CD14-positive monocyte (primary cell): ENCODE data around the gene AGAP1. TPM values are rescaled to one million over a fixed set of nuclear protein-coding genes. Genes with fewer than 3 reads are reported as not detected.

Experiments used
- DNase-seq, 3 donors: peaks; one replicate each; pipeline ENCODE4 v3.0.0-alpha.2; 2011 to 2022
- H2AFZ ChIP-seq: 2 replicates; pipeline ENCODE4 v1.6.0; 2012; ENCODE audit warnings: mild to moderate bottlenecking, low read depth, low read length, inconsistent platforms; ENCODE audit not compliant: insufficient read depth, poor library complexity, severe bottlenecking
- H3K27ac ChIP-seq, 2 donors: 1 replicate in 1 of 2; 2 replicates in 1 of 2; pipeline ENCODE4 v1.5.1; 2012 to 2013; ENCODE audit warnings: low read length in 2 of 2, control low read depth in 1 of 2, inconsistent platforms in 1 of 2, low read depth in 1 of 2, mild to moderate bottlenecking in 1 of 2
- H3K27me3 ChIP-seq, 2 donors: one replicate each; pipeline versions ENCODE4 v1.6.0 to v1.6.1; 2011 to 2013; ENCODE audit warnings: low read length in 2 of 2; ENCODE audit not compliant: control insufficient read depth in 2 of 2, insufficient read depth in 2 of 2
- H3K36me3 ChIP-seq, 2 donors: replicated peaks in 1 of 2; 1 replicate in 1 of 2; 2 replicates in 1 of 2; pipeline versions ENCODE4 v1.5.1 to v1.6.1; 2012 to 2013; ENCODE audit warnings: low read length in 2 of 2, control low read depth in 1 of 2, inconsistent platforms in 1 of 2, mild to moderate bottlenecking in 1 of 2; ENCODE audit not compliant: insufficient read depth in 2 of 2, control insufficient read depth in 1 of 2
- H3K4me1 ChIP-seq, 2 donors: 1 replicate in 1 of 2; 2 replicates in 1 of 2; pipeline versions ENCODE4 v1.5.1 to v1.6.1; 2012 to 2013; ENCODE audit warnings: low read length in 2 of 2, control low read depth in 1 of 2, inconsistent platforms in 1 of 2, mild to moderate bottlenecking in 1 of 2, moderate library complexity in 1 of 2; ENCODE audit not compliant: insufficient read depth in 2 of 2, control insufficient read depth in 1 of 2
- H3K4me2 ChIP-seq: replicated peaks from 2 replicates; pipeline ENCODE3; 2012; ENCODE audit warnings: low read length, moderate library complexity, mild to moderate bottlenecking; ENCODE audit not compliant: poor library complexity, severe bottlenecking; ENCODE audit errors: extremely low read depth
- H3K4me3 ChIP-seq, 3 experiments: fragments of 200-600 bp in 1 of 3; sonication (generic) in 1 of 3; replicated peaks in 1 of 3; 1 replicate in 2 of 3; 2 replicates in 1 of 3; pipeline ENCODE4 v1.5.1; 2011 to 2013; ENCODE audit warnings: low read length in 3 of 3, mild to moderate bottlenecking in 3 of 3, control low read depth in 2 of 3, low read depth in 2 of 3, inconsistent platforms in 1 of 3, moderate library complexity in 1 of 3
- H3K79me2 ChIP-seq: 2 replicates; pipeline ENCODE4 v1.6.0; 2012; ENCODE audit warnings: mild to moderate bottlenecking, control low read depth, inconsistent platforms, low read length, moderate library complexity; ENCODE audit not compliant: insufficient read depth
- H3K9ac ChIP-seq: 2 replicates; pipeline ENCODE4 v1.6.0; 2017; ENCODE audit warnings: low read length, mild to moderate bottlenecking; ENCODE audit not compliant: insufficient read depth, poor library complexity, severe bottlenecking
- H3K9me3 ChIP-seq, 2 donors: replicated peaks in 1 of 2; 1 replicate in 1 of 2; 2 replicates in 1 of 2; pipeline versions ENCODE4 v1.5.1 to v1.6.1; 2012 to 2013; ENCODE audit warnings: low read length in 2 of 2, control low read depth in 1 of 2; ENCODE audit not compliant: control insufficient read depth in 1 of 2, insufficient read depth in 1 of 2
- H4K20me1 ChIP-seq: 2 replicates; pipeline ENCODE4 v1.6.0; 2012; ENCODE audit warnings: mild to moderate bottlenecking, low read length, control low read depth, moderate library complexity; ENCODE audit not compliant: insufficient read depth
- H3K27ac Mint-ChIP-seq, 7 donors: one replicate each; pipeline ENCODE4 v1.8.0; 2020; ENCODE audit warnings: mild to moderate bottlenecking in 7 of 7, mixed read lengths in 7 of 7, moderate library complexity in 6 of 7, inconsistent platforms in 2 of 7
- H3K27me3 Mint-ChIP-seq, 3 donors: one replicate each; pipeline ENCODE4 v1.8.0; 2021 to 2022; ENCODE audit warnings: low read depth in 3 of 3, mild to moderate bottlenecking in 3 of 3, mixed read lengths in 3 of 3, moderate library complexity in 3 of 3, inconsistent platforms in 1 of 3
- H3K36me3 Mint-ChIP-seq, 2 donors: one replicate each; pipeline ENCODE4 v1.8.0; 2020; ENCODE audit warnings: mixed read lengths in 2 of 2, inconsistent platforms in 1 of 2, mild to moderate bottlenecking in 1 of 2
- H3K4me1 Mint-ChIP-seq: one replicate; pipeline ENCODE4 v1.8.0; 2020; ENCODE audit warnings: mild to moderate bottlenecking, mixed read lengths
- H3K4me3 Mint-ChIP-seq, 2 donors: one replicate each; pipeline ENCODE4 v1.8.0; 2020; ENCODE audit warnings: mild to moderate bottlenecking in 2 of 2, mixed read lengths in 2 of 2, moderate library complexity in 1 of 2
- H3K9me3 Mint-ChIP-seq, 7 donors: one replicate each; pipeline ENCODE4 v1.8.0; 2020 to 2022; ENCODE audit warnings: mixed read lengths in 7 of 7, mild to moderate bottlenecking in 6 of 7, moderate library complexity in 6 of 7, inconsistent platforms in 2 of 7
- CTCF ChIP-seq: fragments of 200-600 bp; IDR thresholded peaks from one replicate; pipeline ENCODE4 v1.8.0; 2022; ENCODE audit warnings: antibody characterized with exemption, mild to moderate bottlenecking
- WGBS: methylation state at CpG from one replicate; pipeline ENCODE4 v1.1.5; 2013; ENCODE audit warnings: missing lambda C conversion rate; ENCODE audit not compliant: insufficient coverage; 5-methylcytosine and 5-hydroxymethylcytosine counted together
- intact Hi-C, 2 donors: fragments of 100-400 bp; cut with micrococcal nuclease; formaldehyde crosslinking; loops; one replicate each; pipeline versions ENCODE4 v1.15.0 to v1.15.1; 2023
- polyA plus RNA-seq, 3 donors: library from polyadenylated mRNA; depleted of rRNA in 1 of 3; unstranded in 2 of 3; stranded (reverse) in 1 of 3; fragments of 300-500 nt in 2 of 3; fragments of >200 nt in 1 of 3; fragmentation: Illumina TruSeq in 2 of 3; gene quantifications; 1 replicate in 2 of 3; 2 replicates in 1 of 3; pipeline ENCODE4 v1.2.3, GENCODE V29; 2012 to 2021

The AGAP1 gene
- polyA plus RNA-seq, 3 donors = 0.12 TPM; not detected in 2

- TF ChIP-seq CTCF = no peak
- H4K20me1 ChIP-seq = no peaks in the 10 kb centered on the region
- no peaks in the 10 kb centered on the region for H3K79me2 ChIP-seq
- Mint-ChIP-seq H3K4me1 (no peaks in the 10 kb centered on the region), H3K9me3 (peaks cover 0 to 3% (median 0%) of the 10 kb centered on the region in 7 donors), H3K27me3 (peaks cover 4 to 10% (median 7%) of the 10 kb centered on the region in 3 donors), H3K27ac (no peak overlapping the region), H3K4me3 (no peak overlapping the region), H3K36me3 (no peaks in the 10 kb centered on the region)
- H3K27ac ChIP-seq = no peak overlapping the region
- H3K4me1 ChIP-seq = no peaks in the 10 kb centered on the region
- no peak overlapping the region for H3K9ac ChIP-seq
- H3K4me2 ChIP-seq = no peak overlapping the region
- no peaks in the 10 kb centered on the region for H3K27me3 ChIP-seq
- H3K36me3 ChIP-seq = no peaks in the 10 kb centered on the region
- DNase-seq = no peak
- no peak overlapping the region for H2AFZ ChIP-seq
- no peaks in the 10 kb centered on the region for H3K9me3 ChIP-seq
- intact Hi-C loops = no loop called here
- H3K4me3 ChIP-seq = no peak overlapping the region
- 98% methylated on average over 22 of the region's 25 CpGs for WGBS
Measured at GRCh38 chr2:235543851-235544688, 50.2 kb downstream of the AGAP1 start.

- no peak overlapping the region for H3K4me3 ChIP-seq
- no peak overlapping the region for H3K4me2 ChIP-seq
- H3K27me3 ChIP-seq = no peaks in the 10 kb centered on the region
- Mint-ChIP-seq H3K9me3 (peaks cover 0 to 2% (median 0%) of the 10 kb centered on the region in 7 donors), H3K4me1 (no peaks in the 10 kb centered on the region), H3K27me3 (peaks cover 3 to 5% (median 4%) of the 10 kb centered on the region in 3 donors), H3K27ac (no peak overlapping the region), H3K4me3 (no peak overlapping the region), H3K36me3 (no peaks in the 10 kb centered on the region)
- 83% methylated on average over 1 of the region's 5 CpGs for WGBS
- no peak overlapping the region for H2AFZ ChIP-seq
- intact Hi-C loops = no loop called here
- no peak for TF ChIP-seq CTCF
- no peaks in the 10 kb centered on the region for H3K4me1 ChIP-seq
- no peak overlapping the region for H3K27ac ChIP-seq
- H3K9me3 ChIP-seq = no peaks in the 10 kb centered on the region
- H3K79me2 ChIP-seq = no peaks in the 10 kb centered on the region
- no peaks in the 10 kb centered on the region for H3K36me3 ChIP-seq
- no peaks in the 10 kb centered on the region for H4K20me1 ChIP-seq
- no peak overlapping the region for H3K9ac ChIP-seq
- DNase-seq = no peak
Measured at GRCh38 chr2:235544689-235544969, 50.8 kb downstream of the AGAP1 start.
